Measurements from ENCODE around the gene FMNL1. TPM values are rescaled to one million over a fixed set of nuclear protein-coding genes. Genes with fewer than 3 reads are reported as not detected.

The FMNL1 gene, protein sequence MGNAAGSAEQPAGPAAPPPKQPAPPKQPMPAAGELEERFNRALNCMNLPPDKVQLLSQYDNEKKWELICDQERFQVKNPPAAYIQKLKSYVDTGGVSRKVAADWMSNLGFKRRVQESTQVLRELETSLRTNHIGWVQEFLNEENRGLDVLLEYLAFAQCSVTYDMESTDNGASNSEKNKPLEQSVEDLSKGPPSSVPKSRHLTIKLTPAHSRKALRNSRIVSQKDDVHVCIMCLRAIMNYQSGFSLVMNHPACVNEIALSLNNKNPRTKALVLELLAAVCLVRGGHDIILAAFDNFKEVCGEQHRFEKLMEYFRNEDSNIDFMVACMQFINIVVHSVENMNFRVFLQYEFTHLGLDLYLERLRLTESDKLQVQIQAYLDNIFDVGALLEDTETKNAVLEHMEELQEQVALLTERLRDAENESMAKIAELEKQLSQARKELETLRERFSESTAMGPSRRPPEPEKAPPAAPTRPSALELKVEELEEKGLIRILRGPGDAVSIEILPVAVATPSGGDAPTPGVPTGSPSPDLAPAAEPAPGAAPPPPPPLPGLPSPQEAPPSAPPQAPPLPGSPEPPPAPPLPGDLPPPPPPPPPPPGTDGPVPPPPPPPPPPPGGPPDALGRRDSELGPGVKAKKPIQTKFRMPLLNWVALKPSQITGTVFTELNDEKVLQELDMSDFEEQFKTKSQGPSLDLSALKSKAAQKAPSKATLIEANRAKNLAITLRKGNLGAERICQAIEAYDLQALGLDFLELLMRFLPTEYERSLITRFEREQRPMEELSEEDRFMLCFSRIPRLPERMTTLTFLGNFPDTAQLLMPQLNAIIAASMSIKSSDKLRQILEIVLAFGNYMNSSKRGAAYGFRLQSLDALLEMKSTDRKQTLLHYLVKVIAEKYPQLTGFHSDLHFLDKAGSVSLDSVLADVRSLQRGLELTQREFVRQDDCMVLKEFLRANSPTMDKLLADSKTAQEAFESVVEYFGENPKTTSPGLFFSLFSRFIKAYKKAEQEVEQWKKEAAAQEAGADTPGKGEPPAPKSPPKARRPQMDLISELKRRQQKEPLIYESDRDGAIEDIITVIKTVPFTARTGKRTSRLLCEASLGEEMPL
- 10.7 TPM for total RNA-seq

- DNase-seq (ENCODE audit: low spot score in 2 of 2): peak in 1 of 2 donors; percentile 70
- intact Hi-C loops (cut with DNase I): no loop called here
- H3K9me3 ChIP-seq: no peaks in the 10 kb centered on the region
- H3K36me3 ChIP-seq: no peaks in the 10 kb centered on the region
- TF ChIP-seq CTCF (IDR thresholded peaks at IDR 0.05): no peak
- H3K4me3 ChIP-seq: peak within 1 kb of the TSS; percentile 66 to 70
- H3K27ac ChIP-seq: peak within 1 kb of the TSS in 1 of 2 donors; percentile 3
- H3K27me3 ChIP-seq: peaks cover 5% of the 10 kb centered on the region
- H3K4me1 ChIP-seq: peaks cover 4 to 5% of the 10 kb centered on the region in 2 donors
Measured at GRCh38 chr17:45221081-45222013, at the start of gene FMNL1. TSS of gene FMNL1 (plus strand) at chr17:45221885. CDS start at chr17:45222125, 240 bp downstream.

GRCh38 chr17:45172232-45172540 lies 49.5 kb upstream of the FMNL1 start:
- H3K27me3 ChIP-seq: no peaks in the 10 kb centered on the region
- peak overlapping the region; percentile 95 for H3K27ac ChIP-seq
- H3K4me1 ChIP-seq: peaks cover 3 to 28% of the 10 kb centered on the region in 2 donors
- intact Hi-C loops (cut with DNase I): loop anchor here (1.0 to 5.0 kb wide), 4 partner anchors 11 to 145 kb away; partner anchors contain the start of genes HEXIM1, HEXIM2 and MAP3K14
- peak overlapping the region; percentile 59 to 68 for H3K4me3 ChIP-seq
- H3K9me3 ChIP-seq: no peaks in the 10 kb centered on the region
- H3K36me3 ChIP-seq: no peaks in the 10 kb centered on the region
- no peak for DNase-seq (ENCODE audit: low spot score in 2 of 2)
- TF ChIP-seq CTCF (IDR thresholded peaks at IDR 0.05): no peak

GRCh38 chr17:45172541-45173286 lies 49.0 kb upstream of the FMNL1 start:
- TF ChIP-seq CTCF (IDR thresholded peaks at IDR 0.05): peak in 1 of 3 experiments; percentile 2
- no peaks in the 10 kb centered on the region for H3K9me3 ChIP-seq
- H3K4me3 ChIP-seq: peak overlapping the region; percentile 59 to 68
- H3K36me3 ChIP-seq: no peaks in the 10 kb centered on the region
- H3K27me3 ChIP-seq: no peaks in the 10 kb centered on the region
- H3K4me1 ChIP-seq: peaks cover 3 to 28% of the 10 kb centered on the region in 2 donors
- peak overlapping the region; percentile 95 for H3K27ac ChIP-seq
- intact Hi-C loops (cut with DNase I): loop anchor here (1.0 to 5.0 kb wide), 4 partner anchors 11 to 145 kb away; partner anchors contain the start of genes HEXIM1, HEXIM2 and MAP3K14
- peak; percentile 29 to 93 for DNase-seq (ENCODE audit: low spot score in 2 of 2)

DNA sequence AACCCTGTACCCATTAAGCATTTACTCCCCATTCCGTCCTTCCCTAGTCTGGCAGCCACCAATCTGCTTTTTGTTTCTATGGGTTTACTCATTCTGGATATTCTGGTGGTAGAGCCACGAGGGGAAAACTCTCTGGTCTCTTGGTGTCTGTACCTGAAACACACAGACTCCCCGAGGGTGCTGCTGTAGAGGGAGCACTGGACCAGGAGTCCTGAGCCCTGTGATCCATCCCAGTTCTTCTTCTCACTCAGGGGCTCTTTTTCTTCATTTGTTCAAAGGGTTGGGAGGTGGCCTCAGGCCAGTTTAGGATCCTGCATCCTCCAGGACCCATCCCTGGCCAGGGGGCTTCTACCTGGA lies 45.9 kb upstream of the FMNL1 start:
- no peak for TF ChIP-seq CTCF (IDR thresholded peaks at IDR 0.05)
- Histone ChIP-seq H3K4me1 (peaks cover 3 to 21% of the 10 kb centered on the region in 2 donors), H3K9me3 (no peaks in the 10 kb centered on the region), H3K4me3 (no peak overlapping the region), H3K36me3 (no peaks in the 10 kb centered on the region), H3K27me3 (no peaks in the 10 kb centered on the region), H3K27ac (peak overlapping the region; percentile 64 to 74)
- DNase-seq (ENCODE audit: low spot score in 2 of 2): no peak
- intact Hi-C loops (cut with DNase I): loop anchor here (1.0 kb wide), 1 partner anchor 22 kb away; no protein-coding TSS in a partner anchor
